HepG2 (cell line): Measurements from ENCODE around the gene ZNF17. TPM values are rescaled to one million over a fixed set of nuclear protein-coding genes. Genes with fewer than 3 reads are reported as not detected.
A peak's percentile ranks its signal among the peaks of the same experiment; 100 is the strongest.

Experiments used
- ARNT ChIP-seq: fragments of 450-650 bp; IDR thresholded peaks from 2 replicates; pipeline ENCODE4 v1.6.1; 2017
- DZIP1 ChIP-seq: sonication (generic); formaldehyde crosslinking; IDR thresholded peaks from 2 replicates; pipeline ENCODE4 v1.5.0; 2020; ENCODE audit warnings: mild to moderate bottlenecking, missing genetic modification reagents
- ELF4 ChIP-seq: sonication (generic); formaldehyde crosslinking; IDR thresholded peaks from 2 replicates; pipeline ENCODE4 v1.5.0; 2020; ENCODE audit warnings: missing genetic modification reagents, mild to moderate bottlenecking, moderate library complexity, borderline replicate concordance
- ERF ChIP-seq: IDR thresholded peaks from 2 replicates; pipeline ENCODE4 v1.6.1; 2018; ENCODE audit warnings: missing biosample characterization, missing genetic modification reagents
- ETS1 ChIP-seq: sonication (generic); formaldehyde crosslinking; IDR thresholded peaks from 2 replicates; pipeline ENCODE4 v1.4.0; 2020; ENCODE audit warnings: missing genetic modification reagents
- GATAD2A ChIP-seq: IDR thresholded peaks from 2 replicates; pipeline ENCODE4 v1.6.1; 2016
- HDAC2 ChIP-seq: sonication (generic); formaldehyde crosslinking; IDR thresholded peaks from 2 replicates; pipeline ENCODE4 v1.4.0; 2020; ENCODE audit warnings: missing genetic modification reagents
- HIVEP1 ChIP-seq: sonication (generic); formaldehyde crosslinking; IDR thresholded peaks from 2 replicates; pipeline ENCODE4 v1.4.0; 2020; ENCODE audit warnings: mild to moderate bottlenecking, missing genetic modification reagents
- MATR3 ChIP-seq: sonication (generic); formaldehyde crosslinking; IDR thresholded peaks from 2 replicates; pipeline ENCODE4 v1.4.0; 2020; ENCODE audit warnings: missing genetic modification reagents
- MIER3 ChIP-seq: IDR thresholded peaks from 2 replicates; pipeline ENCODE4 v1.6.1; 2016; ENCODE audit warnings: missing compliant biosample characterization, borderline replicate concordance
- NR0B2 ChIP-seq: sonication (generic); formaldehyde crosslinking; IDR thresholded peaks from 2 replicates; pipeline ENCODE4 v1.4.0; 2020; ENCODE audit warnings: mild to moderate bottlenecking, missing genetic modification reagents
- PHF20 ChIP-seq: sonication (generic); formaldehyde crosslinking; IDR thresholded peaks from 2 replicates; pipeline ENCODE4 v1.5.0; 2020; ENCODE audit warnings: mild to moderate bottlenecking, missing genetic modification reagents
- PITX1 ChIP-seq: sonication (generic); formaldehyde crosslinking; IDR thresholded peaks from 2 replicates; pipeline ENCODE4 v1.5.1; 2020; ENCODE audit warnings: mild to moderate bottlenecking, missing genetic modification reagents
- PTBP1 ChIP-seq: fragments of 200-400 bp; formaldehyde crosslinking; IDR thresholded peaks from 2 replicates; pipeline ENCODE4 v1.6.1; 2018; ENCODE audit warnings: low read length, low read depth; ENCODE audit not compliant: poor library complexity, severe bottlenecking
- SOX6 ChIP-seq, 2 experiments: fragments of 450-650 bp in 1 of 2; sonication (generic) in 1 of 2; formaldehyde crosslinking in 1 of 2; IDR thresholded peaks; 2 replicates each; pipeline versions ENCODE4 v1.4.0 to v1.6.1; 2017 to 2020; ENCODE audit warnings: antibody characterized with exemption in 1 of 2, mild to moderate bottlenecking in 1 of 2, missing genetic modification reagents in 1 of 2
- ZFP91 ChIP-seq: sonication (generic); formaldehyde crosslinking; IDR thresholded peaks from 2 replicates; pipeline ENCODE4 v1.9.0; 2022; ENCODE audit warnings: missing genetic modification reagents, mild to moderate bottlenecking, borderline replicate concordance
- ZNF124 ChIP-seq: sonication (generic); formaldehyde crosslinking; IDR thresholded peaks from 2 replicates; pipeline ENCODE4 v1.4.0; 2020; ENCODE audit warnings: missing genetic modification reagents
- ZNF224 ChIP-seq: sonication (generic); formaldehyde crosslinking; IDR thresholded peaks from 2 replicates; pipeline ENCODE4 v1.5.0; 2020; ENCODE audit warnings: mild to moderate bottlenecking, missing genetic modification reagents
- ZNF235 ChIP-seq: sonication (generic); formaldehyde crosslinking; IDR thresholded peaks from 2 replicates; pipeline ENCODE4 v1.8.1; 2023; ENCODE audit warnings: mild to moderate bottlenecking, missing genetic modification reagents, borderline replicate concordance
- ZNF589 ChIP-seq: sonication (generic); formaldehyde crosslinking; conservative IDR thresholded peaks from 2 replicates; pipeline ENCODE4 v1.8.0; 2022; ENCODE audit warnings: mild to moderate bottlenecking, moderate library complexity, missing genetic modification reagents
- ZNF615 ChIP-seq: sonication (generic); formaldehyde crosslinking; IDR thresholded peaks from 2 replicates; pipeline ENCODE4 v1.5.0; 2020; ENCODE audit warnings: mild to moderate bottlenecking, missing genetic modification reagents, borderline replicate concordance
- ZNF616 ChIP-seq: sonication (generic); formaldehyde crosslinking; IDR thresholded peaks from 2 replicates; pipeline ENCODE4 v1.5.0; 2020; ENCODE audit warnings: low read depth, mild to moderate bottlenecking, missing genetic modification reagents
- polyA plus RNA-seq, 8 experiments: library from polyadenylated mRNA; depleted of rRNA in 3 of 8; stranded (reverse) in 7 of 8; unstranded in 1 of 8; fragments of >200 nt; fragmentation: Illumina TruSeq in 4 of 8; extraction: Trizol in 4 of 8; gene quantifications; 2 replicates each; pipeline versions ENCODE4 v1.2.1 to v1.2.3, GENCODE V29; 2011 to 2016; ENCODE audit warnings: low read depth in 4 of 8, missing spikeins in 1 of 8, mixed read lengths in 1 of 8; ENCODE audit not compliant: insufficient read depth in 1 of 8
- total RNA-seq, 5 experiments: library from RNA; depleted of rRNA; stranded (reverse); fragments of >200 nt; fragmentation: Illumina TruSeq; extraction: Trizol; gene quantifications; 2 replicates each; pipeline ENCODE4 v1.2.3, GENCODE V29; 2016; ENCODE audit warnings: low read depth in 1 of 5

Gene ZNF17
- total and polyA plus RNA-seq, 2 of the 13 experiments (the other 11 are each of a cell fraction or from before 2014, with no cell fraction given): 3.7 to 10.1 TPM

GRCh38 chr19:57435062-57435978 is 24.4 kb downstream of the ZNF17 start, which contains the start of gene ZNF749 (continued):
- peak; percentile 9; the same call in 1 of the 2 replicates for TF ChIP-seq ZNF224 (CRISPR knock-in tag)
- no peak for TF ChIP-seq ZNF589 (CRISPR knock-in tag)
- TF ChIP-seq NR0B2 (CRISPR knock-in tag): peak; percentile 38
- TF ChIP-seq HIVEP1 (CRISPR knock-in tag): peak; percentile 75; the same call in 1 of the 2 replicates
- 0 out of 2 replicates have a peak, but pooled peaks have one; percentile 49 for TF ChIP-seq ZNF235 (CRISPR knock-in tag)
- TF ChIP-seq ZFP91 (CRISPR knock-in tag): peak; percentile 74; the same call in 1 of the 2 replicates
- TF ChIP-seq ZNF616 (CRISPR knock-in tag): 0 out of 2 replicates have a peak, but pooled peaks have one; percentile 25
- TF ChIP-seq GATAD2A (CRISPR knock-in tag): no peak; the same call in 1 of the 2 replicates
- TF ChIP-seq DZIP1 (CRISPR knock-in tag): no peak
- TF ChIP-seq ETS1 (CRISPR knock-in tag): no peak
- no peak for TF ChIP-seq ZNF124 (CRISPR knock-in tag)
- TF ChIP-seq PITX1: no peak; the same call in 1 of the 2 replicates
- peak; percentile 73 for TF ChIP-seq ERF (CRISPR knock-in tag)
- TF ChIP-seq ARNT: no peak
- TF ChIP-seq HDAC2: no peak
- 0 out of 2 replicates have a peak, but pooled peaks have one; percentile 69 for TF ChIP-seq ELF4 (CRISPR knock-in tag)
- no peak for TF ChIP-seq PTBP1
- TF ChIP-seq MATR3 (CRISPR knock-in tag): no peak
- TF ChIP-seq PHF20 (CRISPR knock-in tag): peak; percentile 71; the same call in 1 of the 2 replicates
- peak; percentile 68; the same call in 1 of the 2 replicates for TF ChIP-seq MIER3 (CRISPR knock-in tag)
- no peak for TF ChIP-seq ZNF615
- no peak for TF ChIP-seq SOX6 (IDR thresholded peaks at IDR 0.05)
- peak; percentile 68 for TF ChIP-seq SOX6 (CRISPR knock-in tag; IDR thresholded peaks at IDR 0.05)
